Stimulated activated CD4-positive, alpha-beta T cell treated with anti-CD3 and anti-CD28 coated beads, Interleukin-2, amount 100 ng/mL, for 48 hours (primary cell): Measurements from ENCODE around the gene CPNE6.
"Not testable (repeated sequence)": the region's sequence is repeated elsewhere in the genome, so short reads cannot be mapped to it uniquely, and the experiment has no call there.

ENCODE experiments used
- DNase-seq, 2 donors: peaks; one replicate each; pipeline ENCODE4 v3.0.0-alpha.2; 2020

The CPNE6 gene

GRCh38 chr14:24088095-24088494 is 16.7 kb downstream of the CPNE6 start:
- no peak for DNase-seq

GRCh38 chr14:24089890-24090289 is 18.5 kb downstream of the CPNE6 start:
- no peak for DNase-seq

GRCh38 chr14:24092110-24092504 is 20.7 kb downstream of the CPNE6 start:
- no peak for DNase-seq

GRCh38 chr14:24092505-24093206 is 21.3 kb downstream of the CPNE6 start:
- DNase-seq = no peak

- no peak for DNase-seq
Measured at GRCh38 chr14:24093207-24093900, 22.0 kb downstream of the CPNE6 start.

DNA sequence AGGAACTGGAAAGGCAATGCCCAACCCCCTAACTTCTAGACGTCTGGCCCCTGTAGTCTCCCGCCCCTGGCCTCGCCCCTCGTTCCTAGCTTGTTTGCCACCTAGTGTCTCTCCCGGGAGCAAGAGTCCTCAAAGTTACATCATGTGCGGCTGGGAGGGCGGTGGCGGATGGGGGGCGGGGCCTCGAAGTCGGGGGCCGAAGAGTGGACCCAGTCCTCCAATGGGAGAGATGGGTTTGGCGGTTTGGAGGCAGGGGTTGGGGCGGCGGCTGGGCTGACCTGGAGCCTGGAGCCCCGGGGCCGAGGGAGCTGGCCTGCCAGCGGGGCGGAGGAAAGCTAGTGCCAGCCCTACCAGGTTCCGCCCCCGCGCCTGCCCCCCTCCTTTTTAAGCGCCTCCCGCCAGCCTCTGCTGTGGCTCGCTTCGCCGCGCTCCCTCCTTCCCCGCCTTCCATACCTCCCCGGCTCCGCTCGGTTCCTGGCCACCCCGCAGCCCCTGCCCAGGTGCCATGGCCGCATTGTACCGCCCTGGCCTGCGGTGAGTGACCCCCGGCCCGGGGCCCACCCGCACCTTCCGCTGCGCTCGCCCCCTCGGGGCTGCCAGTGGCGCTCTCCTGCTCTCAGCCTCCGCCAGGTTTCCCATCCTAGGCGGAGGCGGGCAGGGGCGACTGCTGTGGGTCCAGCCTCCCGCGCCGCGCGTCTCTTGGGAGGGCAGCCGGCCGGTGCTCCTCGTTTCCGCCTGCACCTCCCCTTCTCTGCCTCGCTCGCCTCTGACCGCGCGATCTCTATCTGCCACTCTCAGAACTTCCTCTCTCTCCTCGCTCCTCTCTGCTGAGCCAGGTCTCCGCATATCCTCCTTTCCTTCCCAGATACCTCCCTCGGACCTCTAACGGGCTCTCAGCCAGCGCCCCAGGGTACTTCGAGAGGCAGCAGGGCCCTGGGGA is 22.8 kb downstream of the CPNE6 start, which contains the start of gene PCK2:
TSS of gene PCK2 (plus strand) at position 411 of the 940 bp plus-strand sequence. CDS start at position 506, 95 bp downstream.
- DNase-seq = peak; percentile 83 to 86

- no peak for DNase-seq
Measured at GRCh38 chr14:24094841-24095270, 23.5 kb downstream of the CPNE6 start.

DNA sequence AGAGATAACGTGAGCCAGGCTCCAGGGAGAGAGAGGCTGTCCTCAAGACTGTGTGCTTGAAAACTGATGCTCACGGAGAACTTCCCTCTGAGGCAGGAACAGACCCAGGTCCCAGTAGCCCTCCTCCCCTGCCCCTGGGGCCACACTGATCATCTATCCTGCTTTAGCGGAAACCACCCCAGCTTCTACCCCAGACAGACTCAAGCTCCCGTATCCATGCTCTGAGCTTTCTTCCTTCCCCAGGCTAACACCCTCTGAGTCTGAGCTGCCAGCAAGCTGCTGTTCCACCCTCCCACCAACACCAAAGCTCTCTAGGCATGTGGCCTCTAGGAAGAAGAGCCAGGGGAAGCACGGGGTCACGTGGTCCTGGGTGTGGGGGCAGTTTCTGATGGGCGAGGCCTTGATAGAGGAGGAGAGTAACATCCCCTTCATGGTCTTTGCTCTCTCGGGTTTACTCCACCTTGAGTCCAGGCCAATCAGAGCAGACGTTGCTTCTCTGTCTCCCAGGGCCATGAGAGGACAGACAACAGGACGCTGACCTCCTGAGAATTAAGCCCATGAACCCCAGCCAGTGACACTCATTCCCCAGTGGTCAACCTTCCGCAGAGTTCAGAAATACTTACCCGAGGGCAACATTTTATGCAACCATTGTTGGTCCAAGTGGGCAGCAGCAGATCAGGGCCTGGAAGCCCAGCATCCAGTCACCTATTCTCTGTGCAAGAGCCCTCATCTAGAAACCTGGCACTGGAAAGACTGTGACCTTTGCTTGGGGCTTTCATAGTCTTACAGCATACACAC is 24.1 kb downstream of the CPNE6 start:
- peak; percentile 50 to 57 for DNase-seq

DNA sequence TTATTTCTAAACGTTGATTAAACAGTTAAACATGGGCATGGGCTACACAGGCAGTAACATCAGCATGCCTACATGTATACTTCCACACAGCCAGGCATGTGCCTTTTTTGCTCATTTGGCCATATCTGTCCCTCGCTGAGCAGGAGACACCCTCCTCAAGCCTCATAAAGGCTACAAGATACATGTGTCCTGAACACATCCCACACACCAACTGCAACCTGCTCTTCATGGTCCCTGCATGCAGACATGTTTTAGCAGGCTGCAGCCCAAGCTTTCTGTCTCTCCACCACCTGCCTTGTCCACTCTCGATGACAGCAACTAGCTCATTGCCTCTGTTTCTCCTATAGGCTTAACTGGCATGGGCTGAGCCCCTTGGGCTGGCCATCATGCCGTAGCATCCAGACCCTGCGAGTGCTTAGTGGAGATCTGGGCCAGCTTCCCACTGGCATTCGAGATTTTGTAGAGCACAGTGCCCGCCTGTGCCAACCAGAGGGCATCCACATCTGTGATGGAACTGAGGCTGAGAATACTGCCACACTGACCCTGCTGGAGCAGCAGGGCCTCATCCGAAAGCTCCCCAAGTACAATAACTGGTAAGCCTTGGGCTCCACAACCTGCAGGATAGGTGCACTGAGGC is 25.3 kb downstream of the CPNE6 start:
- no peak for DNase-seq

- DNase-seq = no peak
Measured at GRCh38 chr14:24098229-24098926, 27.0 kb downstream of the CPNE6 start.

DNA sequence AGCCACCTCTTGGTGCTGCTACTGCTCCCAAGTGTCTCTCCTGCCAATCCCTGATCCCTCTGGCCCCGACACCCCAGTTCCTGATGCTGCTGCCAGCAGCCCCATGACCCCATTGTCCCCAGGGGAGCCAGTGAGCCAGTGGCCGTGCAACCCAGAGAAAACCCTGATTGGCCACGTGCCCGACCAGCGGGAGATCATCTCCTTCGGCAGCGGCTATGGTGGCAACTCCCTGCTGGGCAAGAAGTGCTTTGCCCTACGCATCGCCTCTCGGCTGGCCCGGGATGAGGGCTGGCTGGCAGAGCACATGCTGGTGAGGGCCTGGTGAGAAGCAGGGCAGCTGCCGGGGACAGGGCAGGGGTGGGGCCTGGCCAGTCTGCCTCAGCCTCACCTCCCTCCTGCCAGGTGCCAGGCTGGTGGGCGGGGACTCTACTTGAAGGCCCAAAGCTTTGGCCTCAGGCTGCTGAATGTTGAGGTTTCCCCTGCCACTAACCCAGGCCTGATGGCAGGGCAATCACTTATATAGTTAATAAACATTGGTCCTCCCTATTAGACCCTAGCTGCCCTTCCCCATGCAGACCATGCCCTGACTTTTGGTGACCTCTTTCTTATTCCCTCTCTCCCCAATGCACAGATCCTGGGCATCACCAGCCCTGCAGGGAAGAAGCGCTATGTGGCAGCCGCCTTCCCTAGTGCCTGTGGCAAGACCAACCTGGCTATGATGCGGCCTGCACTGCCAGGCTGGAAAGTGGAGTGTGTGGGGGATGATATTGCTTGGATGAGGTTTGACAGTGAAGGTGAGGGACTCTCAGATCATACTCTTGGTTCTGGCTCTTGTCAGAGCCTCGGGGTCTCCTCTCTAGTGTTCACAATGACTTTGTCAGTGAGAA is 27.8 kb downstream of the CPNE6 start:
- DNase-seq = no peak

DNA sequence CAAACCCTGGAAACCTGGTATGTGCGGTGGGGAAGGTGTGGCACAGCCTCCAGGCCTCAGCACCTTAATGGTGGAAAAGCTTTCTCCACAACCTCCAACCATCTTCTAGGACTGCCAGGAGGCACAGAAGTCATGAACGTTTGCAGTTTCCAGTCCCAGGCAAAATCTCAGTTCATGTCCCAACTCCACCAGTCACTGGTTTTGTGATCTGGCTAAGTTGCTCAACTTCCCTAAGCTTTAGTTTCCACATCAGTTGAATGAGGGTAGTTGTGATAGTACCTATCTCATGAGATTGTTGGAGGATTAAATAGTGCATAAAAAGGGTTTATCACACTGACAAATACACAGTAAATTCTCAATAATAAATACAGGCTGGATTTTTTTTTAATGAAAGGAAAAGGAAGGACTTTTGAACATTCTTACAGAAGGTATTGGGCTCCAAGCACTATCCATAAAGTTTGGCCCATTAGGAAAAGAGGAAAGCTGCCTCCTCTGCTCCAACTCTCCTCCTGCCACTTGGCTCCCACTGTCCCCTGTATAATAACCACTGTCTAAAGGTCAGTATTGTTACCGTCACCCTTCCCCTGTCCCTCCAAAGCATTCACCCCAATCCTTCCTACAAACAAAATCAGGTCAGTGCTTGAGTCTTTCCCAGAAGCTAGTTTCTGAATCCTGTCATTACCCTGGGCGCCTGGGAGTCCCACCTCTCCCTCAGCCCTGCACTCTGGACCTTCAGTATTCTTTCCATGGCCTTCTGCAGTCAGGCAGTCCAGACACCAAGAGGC is 29.0 kb downstream of the CPNE6 start:
- DNase-seq = no peak

DNA sequence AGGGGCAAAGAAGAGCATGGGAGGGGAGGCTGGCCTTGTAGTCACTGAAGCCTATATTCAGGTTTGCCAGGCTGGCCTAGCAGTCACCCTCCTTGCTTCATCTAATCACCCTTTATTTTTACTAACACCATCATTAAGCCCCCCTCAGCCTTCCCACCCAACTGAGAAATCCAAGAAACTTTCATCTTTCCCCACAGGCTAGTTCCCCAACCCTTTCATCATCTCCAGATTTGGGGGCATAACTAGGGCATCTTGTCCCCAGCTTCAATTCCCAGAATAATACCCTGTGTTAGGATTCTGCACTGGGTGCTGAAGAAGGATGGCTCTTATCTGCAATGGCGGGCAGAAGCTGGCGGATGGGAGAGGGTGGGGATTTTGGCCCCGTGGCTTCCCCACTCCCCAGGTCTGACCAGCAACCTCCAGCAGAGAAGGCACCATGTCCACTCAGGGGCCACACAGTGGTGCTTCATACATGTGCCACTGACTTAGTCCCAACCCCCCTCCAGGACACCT is 29.7 kb downstream of the CPNE6 start:
- no peak for DNase-seq

DNA sequence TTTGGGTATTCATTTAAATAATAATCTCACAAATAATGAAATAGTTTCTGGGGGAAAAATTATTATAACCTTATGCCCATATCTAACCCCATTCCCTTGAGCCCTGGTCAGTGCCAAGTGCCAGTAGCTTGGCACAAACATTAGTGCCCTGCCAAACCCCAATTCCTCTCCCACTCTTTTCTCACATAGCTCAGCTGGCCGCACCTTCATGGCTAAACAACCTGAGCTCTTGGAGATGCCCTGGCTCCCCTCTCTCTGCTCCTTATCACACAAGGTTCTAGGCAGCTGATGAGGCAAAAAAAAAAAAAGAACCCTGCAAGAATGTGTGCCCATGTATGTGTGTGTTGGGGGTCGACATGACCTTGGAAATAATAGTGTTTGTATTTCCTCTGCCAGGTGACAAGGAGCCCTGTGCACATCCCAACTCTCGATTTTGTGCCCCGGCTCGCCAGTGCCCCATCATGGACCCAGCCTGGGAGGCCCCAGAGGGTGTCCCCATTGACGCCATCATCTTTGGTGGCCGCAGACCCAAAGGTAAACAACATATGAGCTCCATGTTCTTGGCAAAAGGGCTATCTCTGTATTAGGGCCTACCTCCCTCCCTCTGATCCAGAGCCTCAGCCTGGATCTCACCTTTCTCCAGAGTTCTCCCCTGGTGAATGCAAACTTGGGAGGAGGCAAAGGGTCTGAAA is 31.1 kb downstream of the CPNE6 start:
- no peak for DNase-seq

DNA sequence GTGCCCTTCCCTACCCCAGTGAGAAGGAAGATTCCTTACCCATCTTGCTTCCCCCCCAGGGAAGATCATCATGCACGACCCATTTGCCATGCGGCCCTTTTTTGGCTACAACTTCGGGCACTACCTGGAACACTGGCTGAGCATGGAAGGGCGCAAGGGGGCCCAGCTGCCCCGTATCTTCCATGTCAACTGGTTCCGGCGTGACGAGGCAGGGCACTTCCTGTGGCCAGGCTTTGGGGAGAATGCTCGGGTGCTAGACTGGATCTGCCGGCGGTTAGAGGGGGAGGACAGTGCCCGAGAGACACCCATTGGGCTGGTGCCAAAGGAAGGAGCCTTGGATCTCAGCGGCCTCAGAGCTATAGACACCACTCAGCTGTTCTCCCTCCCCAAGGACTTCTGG is 32.1 kb downstream of the CPNE6 start:
- no peak for DNase-seq

DNA sequence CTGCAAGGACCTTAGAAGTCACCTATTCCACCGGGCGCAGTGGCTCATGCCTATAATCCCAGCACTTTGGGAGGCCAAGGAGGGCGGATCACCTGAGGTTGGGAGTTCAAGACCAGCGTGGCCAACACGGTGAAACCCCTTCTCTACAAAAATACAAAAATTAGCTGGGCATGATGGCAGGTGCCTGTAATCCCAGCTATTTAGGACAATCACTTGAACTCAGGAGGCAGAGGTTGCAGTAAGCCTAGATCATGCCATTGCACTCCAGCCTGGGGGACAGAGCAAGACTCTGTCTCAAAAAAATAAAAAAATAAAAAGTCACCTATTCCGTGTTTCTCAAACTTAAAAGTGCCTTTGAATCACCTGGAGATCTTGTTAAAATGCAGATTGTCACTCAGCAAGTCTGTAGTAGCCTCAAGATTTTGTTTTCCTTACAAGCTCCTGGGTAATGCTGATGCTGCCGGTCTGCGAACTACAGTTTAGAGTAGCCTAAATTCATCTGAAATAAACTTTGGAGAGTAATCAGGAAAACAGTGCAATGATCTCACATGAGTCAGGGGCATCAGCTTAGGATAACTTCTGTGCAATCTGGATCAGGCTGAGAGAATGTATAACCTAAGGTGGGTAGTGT is 34.4 kb downstream of the CPNE6 start:
- not testable (repeated sequence) for DNase-seq

GRCh38 chr14:24106672-24107271 is 35.4 kb downstream of the CPNE6 start:
- no peak for DNase-seq
